HG02885 (cell line): ENCODE measurements around the gene OPA1.
"Not testable (repeated sequence)": the region's sequence is repeated elsewhere in the genome, so short reads cannot be mapped to it uniquely, and the experiment has no call there.

ENCODE experiments used
- ATAC-seq: cut with Tn5 transposase; IDR thresholded peaks from one replicate; pipeline ENCODE4 v1.9.1; 2021; ENCODE audit warnings: mild to moderate bottlenecking; ENCODE audit not compliant: unreplicated experiment, poor library complexity

OPA1 gene

DNA sequence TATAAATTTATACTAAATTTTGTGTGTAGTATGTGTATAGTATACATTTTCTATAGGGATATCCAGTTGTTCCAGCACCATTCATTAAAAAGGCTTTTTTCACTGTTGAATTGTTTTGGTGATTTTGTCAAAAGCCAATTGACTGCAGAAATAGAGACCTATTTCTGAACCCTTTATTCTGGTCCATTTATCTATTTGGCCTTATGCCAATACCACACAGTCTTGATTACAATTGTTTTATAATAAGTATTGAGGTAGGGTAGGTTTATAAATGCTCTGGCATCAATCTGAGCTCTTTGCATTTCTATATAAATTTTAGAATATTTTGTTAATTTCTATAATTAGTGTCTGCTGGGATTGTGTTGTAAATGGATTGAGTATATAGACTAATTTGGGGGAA lies 6.5 kb upstream of the OPA1 start:
- ATAC-seq, result no peak

DNA sequence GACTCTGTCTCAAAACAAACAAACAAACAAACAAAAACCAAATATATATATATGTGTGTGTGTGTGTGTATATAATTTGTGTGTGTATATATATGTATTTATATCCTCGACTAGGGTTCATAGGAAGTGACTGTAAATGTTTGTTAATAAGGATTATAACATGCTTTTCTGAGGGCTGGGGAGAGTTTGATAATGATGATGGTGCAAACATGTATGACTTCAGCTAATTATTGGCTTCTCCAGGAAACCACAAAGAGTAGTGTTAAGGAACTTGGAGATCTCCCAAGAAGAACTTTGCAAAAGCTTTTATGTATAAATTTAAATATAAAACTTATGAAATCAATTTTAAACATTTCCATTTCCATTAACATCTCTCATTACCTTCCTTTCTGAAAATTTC lies 3.9 kb upstream of the OPA1 start:
- no peak for ATAC-seq

DNA sequence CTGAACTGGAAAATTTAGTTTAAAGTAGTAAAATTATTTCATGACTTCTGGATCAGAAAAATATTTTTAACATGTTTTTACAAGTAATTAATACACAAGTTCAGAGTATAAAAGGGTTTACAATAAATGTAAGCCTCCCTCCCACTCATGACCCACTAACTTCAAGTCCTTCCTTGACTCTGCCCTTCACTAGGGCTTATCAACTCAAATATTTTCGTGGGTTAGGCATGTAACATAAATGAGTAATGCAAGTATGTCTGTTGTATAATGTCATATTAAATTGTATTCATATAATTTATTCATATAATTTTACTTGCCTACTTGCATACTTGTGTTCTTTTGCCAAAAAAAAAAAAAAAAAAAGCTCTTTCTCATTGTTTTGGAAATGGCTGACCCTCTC lies 3.4 kb upstream of the OPA1 start:
- no peak for ATAC-seq

DNA sequence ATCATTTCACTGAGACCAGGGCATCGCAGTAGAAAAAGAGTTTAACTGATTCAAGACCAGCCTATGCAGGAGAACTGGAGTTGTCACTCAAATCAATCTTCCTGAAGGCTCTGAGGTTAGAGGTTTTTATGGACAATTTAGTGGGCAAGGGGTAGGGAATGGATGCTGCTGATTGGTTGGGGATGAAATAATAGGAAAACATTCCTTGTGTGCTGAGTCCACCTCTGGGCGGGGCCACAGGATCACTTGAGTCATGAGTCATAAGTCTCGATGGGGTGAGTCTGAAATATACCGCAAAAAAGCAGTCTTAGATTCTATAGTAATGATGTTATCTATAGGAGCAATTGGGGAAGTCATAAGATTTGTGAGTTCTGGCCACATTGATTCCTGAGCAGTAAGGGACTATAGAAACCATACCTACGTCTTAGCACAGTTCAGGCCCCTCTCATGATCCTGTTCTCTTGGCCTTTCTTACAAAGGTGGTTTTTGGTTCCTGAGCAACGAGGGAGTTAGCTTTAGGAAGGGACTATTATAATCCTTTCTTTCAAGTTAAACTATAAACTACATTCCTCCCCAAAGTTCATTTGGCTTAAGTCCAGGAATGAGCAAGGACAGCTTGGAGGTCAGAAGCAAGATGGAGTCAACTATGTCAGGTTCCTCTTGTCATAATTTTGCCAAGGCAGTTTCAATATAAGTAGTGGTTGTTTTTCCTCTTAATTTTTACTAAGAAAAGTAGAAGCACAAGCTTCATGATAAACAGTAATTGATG lies 2.7 kb upstream of the OPA1 start:
- no peak for ATAC-seq

DNA sequence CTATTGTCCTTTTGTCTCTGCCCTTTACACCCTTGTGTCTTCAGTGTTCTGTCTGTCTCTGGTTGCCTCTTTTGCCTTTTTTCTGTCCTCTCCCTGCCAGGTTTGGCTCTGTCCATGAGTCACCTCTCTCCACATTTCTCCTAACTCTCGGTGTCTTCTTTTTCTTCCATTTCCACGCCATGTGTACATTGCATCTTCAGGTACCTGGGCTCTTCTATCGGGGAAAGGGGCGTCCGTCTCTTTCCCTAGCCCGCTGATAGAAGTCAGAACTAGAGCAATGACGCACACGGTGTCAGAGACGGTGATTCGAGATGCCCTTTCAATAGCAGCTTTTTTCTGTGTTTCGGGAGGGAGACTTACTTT lies 641 bp downstream of the OPA1 start:
- ATAC-seq, result peak; percentile 13

DNA sequence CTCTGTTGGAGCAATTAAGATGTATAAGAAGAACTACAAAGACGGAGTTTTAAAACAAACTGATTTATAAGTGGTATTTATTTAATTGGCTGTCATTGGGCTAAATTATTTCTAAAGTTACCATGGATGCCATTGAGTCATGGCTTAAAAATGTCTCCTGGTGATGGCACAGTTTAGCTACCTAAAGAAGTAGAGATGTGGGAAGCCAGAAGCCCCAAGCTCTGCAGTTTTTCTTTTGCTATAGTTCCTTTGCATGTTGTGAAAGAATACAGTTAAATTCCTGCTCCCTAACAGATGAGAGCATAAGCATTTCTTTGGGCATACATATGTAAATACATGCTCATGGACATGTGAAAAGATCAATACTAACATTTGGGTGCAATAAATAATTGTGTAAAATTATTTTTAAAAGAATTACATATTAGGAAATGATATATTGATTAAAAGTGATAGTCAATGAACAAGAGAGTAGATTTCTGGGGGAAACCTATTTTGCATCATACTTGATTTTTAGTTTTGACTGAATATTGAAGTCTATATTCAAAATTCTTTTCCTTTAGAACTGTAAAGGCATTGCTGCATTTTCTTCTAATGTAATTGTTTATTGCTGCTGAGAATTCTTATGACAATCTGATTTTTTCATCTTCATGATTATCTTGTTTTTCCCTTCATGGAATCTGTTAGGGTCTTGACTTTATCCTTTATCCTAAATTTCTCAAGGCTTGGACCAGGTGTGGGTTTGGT lies 2.1 kb downstream of the OPA1 start:
- ATAC-seq, result no peak

DNA sequence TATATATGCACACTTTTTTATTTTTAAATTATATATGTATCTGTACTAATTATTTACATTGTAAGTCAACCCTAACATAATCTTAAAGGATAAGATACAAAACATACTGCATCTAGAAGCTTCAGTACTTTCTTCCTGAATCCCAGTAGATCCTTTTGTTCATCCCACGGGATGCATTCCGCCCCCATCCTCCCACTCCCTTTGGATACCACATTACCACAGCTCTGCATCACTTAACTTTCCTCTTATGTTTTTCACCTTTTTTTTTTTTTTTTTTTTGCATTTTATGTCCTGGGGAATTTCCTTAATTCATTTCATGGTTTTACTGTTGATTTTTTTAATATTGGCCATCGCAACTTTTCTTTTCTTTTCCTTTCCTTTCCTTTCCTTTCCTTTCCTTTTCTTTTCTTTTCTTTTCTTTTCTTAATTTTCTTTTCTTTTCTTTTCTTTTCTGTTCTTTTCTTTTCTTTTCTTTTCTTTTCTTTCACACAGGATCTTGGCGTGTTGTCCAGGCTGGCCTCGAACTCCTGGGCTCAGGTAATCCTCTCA lies 3.0 kb downstream of the OPA1 start:
- no peak for ATAC-seq

DNA sequence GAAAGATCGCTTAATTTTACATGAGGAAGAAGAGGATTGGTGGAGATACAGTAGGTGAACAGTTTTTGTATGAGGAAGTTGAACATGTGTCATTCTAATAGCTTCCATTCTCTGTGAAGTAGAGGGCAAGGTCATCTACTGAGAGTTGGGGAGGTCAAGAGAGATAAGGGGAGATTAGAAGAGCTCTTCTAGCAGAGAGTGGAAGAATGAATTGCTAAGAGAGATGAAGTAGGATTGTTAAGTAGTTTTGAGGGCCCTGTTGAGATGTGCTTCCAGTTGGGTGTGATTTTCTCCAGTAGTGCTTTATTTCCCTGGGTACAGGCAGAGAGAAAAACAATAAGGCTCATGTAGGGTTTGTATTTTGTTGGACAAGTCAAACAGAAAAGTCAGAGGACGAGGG lies 5.2 kb downstream of the OPA1 start:
- ATAC-seq, result no peak

DNA sequence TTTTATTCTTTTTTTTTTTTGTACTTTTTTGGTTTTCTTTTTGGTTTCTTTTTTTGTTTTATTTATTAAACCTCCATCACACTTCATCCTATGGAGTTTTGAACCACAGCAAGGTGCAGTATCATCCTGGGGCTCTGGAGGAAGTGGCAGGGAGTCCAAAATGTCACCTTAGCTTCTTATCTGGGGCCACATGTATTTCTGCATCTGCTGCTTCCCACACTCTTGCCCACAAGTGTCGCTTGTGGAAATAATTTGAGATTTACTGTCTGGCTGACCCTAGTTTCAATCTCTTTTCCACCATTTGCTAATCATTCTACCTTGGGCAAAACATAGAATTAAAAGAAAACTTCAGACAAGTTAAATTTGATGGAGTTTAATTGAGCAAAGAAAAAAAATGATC lies 6.4 kb downstream of the OPA1 start:
- ATAC-seq, result no peak

DNA sequence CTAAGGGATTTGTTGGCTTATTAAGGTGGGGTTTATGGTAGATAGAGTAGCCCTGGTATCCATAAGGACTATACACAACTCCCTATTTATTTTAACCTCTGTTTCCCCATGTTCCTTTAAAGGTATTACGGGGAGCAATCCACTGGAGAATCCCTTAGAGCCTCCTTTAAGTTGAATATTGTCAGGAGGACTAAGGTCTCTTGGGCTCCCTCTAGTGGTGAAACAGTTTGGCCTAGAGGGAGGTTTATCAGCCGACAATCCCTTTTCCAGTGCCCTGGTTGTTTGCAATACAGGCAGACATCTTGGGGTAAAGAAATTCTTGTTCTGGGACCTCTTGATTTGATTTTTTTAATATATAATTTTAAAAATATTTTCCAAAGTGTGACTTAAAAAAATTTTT lies 12.9 kb downstream of the OPA1 start:
- peak; percentile 87 for ATAC-seq

DNA sequence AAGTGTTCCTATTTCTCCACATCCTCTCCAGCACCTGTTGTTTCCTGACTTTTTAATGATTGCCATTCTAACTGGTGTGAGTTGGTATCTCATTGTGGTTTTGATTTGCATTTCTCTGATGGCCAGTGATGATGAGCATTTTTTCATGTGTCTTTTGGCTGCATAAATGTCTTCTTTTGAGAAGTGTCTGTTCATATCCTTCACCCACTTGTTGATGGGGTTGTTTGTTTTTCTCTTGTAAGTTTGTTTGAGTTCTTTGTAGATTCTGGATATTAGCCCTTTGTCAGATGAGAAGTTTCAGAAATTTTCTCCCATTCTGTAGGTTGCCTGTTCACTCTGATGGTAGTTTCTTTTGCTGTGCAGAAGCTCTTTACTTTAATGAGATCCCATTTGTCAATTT lies 13.9 kb downstream of the OPA1 start:
- not testable (repeated sequence) for ATAC-seq

DNA sequence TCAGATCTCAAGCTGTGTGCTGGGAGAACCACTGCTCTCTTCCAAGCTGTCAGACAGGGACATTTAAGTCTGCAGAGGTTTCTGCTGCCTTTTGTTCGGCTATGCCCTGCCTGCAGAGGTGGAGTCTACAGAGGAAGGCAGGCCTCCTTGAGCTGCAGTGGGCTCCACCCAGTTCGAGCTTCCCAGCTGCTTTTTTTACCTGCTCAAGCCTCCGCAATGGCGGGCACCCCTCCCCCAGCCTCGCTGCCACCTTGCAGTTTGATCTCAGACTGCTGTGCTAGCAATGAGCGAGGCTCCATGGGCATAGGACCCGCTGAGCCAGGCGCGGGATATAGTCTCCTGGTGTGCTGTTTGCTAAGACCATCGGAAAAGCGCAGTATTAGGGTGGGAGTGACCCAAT lies 17.5 kb downstream of the OPA1 start:
- not testable (repeated sequence) for ATAC-seq

DNA sequence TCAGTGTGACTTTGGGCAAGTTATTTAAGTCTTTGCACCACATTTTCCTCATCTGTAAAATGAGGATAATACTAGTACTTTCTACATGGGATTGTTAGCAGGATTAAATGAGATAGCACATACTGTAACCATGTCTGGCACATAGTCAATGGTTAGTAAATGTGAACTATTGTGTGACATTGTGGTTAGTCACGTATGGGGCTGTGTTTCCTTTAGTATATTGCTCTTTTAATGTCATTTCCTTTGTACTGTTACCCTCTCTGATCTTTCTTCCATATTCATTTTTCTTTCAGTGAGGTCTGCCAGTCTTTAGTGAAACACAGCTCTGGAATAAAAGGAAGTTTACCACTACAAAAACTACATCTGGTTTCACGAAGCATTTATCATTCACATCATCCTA lies 21.4 kb downstream of the OPA1 start:
- no peak for ATAC-seq

DNA sequence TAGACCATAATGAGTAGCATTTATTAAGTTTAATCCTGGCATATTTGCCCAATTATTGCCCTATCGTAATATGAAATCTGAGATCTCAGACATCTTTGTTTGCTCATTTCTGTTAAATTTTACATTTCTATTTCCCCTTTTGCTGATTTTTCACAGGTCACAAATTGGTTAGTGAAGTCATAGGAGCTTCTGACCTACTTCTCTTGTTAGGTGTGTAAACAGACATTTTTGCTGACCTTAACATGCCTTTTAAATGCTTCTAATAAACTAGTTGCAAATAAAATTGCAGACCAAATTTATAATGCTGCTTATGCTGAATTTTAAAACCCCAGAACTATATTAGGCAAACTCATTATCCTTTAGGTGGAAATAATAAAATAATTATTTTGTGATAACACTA lies 24.6 kb downstream of the OPA1 start:
- no peak for ATAC-seq

DNA sequence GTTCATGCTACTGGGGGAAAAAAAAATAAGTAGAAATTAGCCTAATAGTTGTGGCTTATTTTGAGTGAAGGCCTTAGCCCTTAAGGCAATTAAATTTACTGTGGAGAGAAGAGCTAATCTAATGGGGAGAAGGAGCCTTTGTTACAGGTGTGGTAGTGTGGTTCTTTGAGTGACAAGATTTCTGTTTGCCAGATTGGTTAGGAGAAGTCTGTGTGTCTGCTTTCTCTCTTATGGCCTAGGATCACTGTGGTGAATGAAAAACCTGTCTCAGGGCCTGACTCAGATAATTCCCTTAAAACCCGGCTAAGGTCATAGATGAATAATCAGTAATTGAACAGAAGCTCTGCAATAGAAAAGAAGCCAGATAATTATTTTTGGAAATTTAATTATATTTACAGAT lies 27.0 kb downstream of the OPA1 start:
- no peak for ATAC-seq

DNA sequence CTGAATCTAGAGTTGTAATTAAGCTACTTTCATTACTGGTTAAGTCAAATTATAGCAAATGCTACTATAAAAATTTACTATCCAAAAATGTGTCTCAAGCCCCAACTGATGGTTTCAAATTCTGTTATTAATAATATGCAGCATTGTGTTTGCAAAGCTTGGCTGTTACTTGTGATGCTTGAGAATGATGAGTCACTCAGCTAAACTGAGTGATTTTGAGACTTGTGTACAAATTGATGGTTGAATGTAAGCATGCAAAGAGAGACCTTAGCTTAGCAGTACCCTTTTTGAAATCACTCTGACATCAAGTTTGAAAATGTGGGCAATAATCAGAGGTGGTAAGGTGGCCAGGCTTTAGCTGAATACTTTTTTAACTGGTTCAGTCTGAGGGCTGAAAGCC lies 27.6 kb downstream of the OPA1 start:
- peak; percentile 89 for ATAC-seq

DNA sequence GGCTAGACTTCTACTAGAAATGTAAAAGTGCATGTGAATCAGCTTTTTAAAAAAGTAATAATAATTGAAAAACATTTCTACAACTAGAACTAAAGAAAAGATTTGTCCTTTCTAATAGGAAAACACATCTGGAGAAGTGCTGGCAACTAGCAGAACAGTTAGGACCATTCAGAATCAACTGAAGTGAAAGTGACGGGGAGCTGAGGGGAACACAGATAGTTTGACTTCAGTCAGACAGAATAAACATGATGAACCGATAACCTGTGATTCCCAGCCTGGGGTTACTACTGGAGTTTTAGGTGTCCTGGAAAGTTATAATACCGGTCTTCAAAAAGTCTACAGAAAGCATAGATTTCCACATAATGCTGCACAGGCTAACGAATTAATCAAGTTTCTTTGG lies 28.1 kb downstream of the OPA1 start:
- ATAC-seq, result peak; percentile 12

DNA sequence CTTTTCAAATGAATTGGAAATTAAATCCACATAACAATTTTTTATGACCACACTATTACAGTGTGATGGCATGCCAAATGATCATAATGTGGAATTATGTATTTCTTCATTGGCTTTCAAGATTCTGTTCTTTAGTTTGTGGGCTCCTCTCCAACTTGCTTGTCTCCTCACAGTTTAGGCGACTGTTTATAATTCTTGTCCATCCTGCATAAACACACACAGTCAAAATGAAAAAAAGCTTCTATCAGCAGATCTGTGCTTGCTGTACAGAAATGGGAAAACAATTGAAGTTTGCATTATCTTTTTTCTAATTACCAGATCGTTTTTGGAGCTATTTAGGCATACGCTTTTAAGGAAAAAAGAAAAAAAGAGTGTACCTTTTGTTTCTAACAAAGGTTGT lies 37.0 kb downstream of the OPA1 start:
- no peak for ATAC-seq

DNA sequence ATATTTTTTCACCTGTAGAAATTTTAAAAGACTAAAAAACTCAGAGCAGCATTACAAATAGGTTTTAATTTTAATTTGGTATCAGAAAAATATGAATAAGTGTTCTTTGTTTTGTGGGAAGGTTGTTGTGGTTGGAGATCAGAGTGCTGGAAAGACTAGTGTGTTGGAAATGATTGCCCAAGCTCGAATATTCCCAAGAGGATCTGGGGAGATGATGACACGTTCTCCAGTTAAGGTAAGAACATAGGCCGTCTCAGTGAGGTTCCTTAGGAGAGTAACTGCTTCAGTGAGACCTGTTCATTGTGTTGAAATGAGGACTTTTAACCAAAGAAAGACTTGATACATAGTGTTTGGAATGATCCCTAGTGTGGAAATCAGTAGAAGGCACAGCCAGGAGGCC lies 44.8 kb downstream of the OPA1 start:
- ATAC-seq, result no peak

DNA sequence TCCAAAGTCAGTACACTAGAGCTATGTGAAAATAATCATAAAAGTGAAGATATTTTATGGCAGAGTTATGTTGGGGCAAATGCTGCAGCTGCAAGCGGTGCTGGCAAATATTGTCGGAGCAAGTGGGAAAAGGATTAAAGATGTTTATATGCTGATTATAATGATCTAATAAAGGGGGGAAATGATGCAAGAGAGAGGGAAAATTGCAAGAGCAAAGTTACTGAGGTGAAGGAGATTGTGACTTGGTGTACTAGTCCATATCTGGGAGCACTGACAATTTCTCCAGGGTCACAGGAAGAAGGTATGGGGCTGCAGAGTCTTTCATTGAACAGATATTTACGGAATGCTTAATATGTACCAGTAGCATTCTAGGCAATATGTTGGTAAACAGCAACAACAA lies 45.8 kb downstream of the OPA1 start:
- ATAC-seq, result no peak

DNA sequence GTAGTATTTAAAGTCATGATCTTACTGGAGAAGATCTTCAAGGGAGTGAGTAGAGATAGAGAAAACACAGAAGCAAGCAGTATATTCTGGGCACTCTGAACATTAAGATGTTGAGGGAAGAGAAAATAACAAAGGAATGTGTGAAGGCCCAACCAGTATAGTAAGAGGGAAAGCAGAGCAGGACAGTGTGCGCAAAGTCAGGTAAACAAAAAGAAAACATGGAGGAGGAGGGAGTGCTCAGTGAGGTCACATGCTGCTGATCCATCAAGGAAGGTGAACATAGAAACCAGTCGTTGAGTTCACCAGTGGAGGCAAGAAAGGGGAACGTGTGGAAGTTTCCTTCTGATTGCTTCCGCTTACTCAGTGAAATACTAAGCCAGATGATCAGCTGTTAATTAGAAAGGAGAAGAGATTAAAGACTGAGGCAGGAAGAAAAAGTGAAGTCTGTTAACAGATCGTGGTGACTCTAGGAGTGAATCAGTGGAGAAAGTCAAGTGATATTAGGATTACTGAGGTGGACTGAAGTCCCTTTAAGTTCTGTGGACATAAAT lies 47.2 kb downstream of the OPA1 start:
- no peak for ATAC-seq
